Panc1 (cell line): ENCODE data around the gene MTHFR. TPM values are rescaled to one million over a fixed set of nuclear protein-coding genes. Genes with fewer than 3 reads are reported as not detected.
A peak's percentile ranks its signal among the peaks of the same experiment; 100 is the strongest.

Source experiments
- ATAC-seq: fragments of 200-7000 bp; cut with Tn5 transposase; 2 replicates; pipeline ENCODE4 v1.9.1; 2020; ENCODE audit warnings: mild to moderate bottlenecking, moderate library complexity
- Bru-seq: library from RNA; stranded (reverse); fragments of 400-500 nt; gene quantifications from one replicate; lab custom pipeline; 2021; lab: Mats Ljungman, UMichigan
- BruChase-seq, 2 experiments: library from RNA; stranded (reverse); fragments of 400-500 nt; gene quantifications; one replicate each; lab custom pipeline; 2021; lab: Mats Ljungman, UMichigan
- BruUV-seq: library from RNA; stranded (reverse); fragments of 400-500 nt; replicated peaks from 2 replicates; lab custom pipeline; 2021; lab: Mats Ljungman, UMichigan
- CTCF ChIA-PET: fragments of 300-600 bp; sonication (Branson Sonifier 250); formaldehyde crosslinking; loops from one replicate; lab custom pipeline; 2022; ENCODE audit warnings: antibody characterized with exemption; lab: Charles Lee
- POLR2A ChIA-PET: fragments of 300-600 bp; sonication (Branson Sonifier 250); formaldehyde crosslinking; loops from one replicate; lab custom pipeline; 2022; ENCODE audit warnings: antibody characterized with exemption; lab: Charles Lee
- DNase-seq: peaks from one replicate; pipeline ENCODE4 v3.0.0-alpha.2; 2010; ENCODE audit warnings: low read depth, low spot score
- H3K27ac ChIP-seq: 2 replicates; pipeline ENCODE4 v1.5.1; 2011; ENCODE audit warnings: mild to moderate bottlenecking, low read length, inconsistent platforms
- H3K27me3 ChIP-seq: fragments of 200-500 bp; sonication (Bioruptor generic); 2 replicates; pipeline ENCODE4 v1.6.0; 2014; ENCODE audit warnings: low read length, inconsistent platforms; ENCODE audit not compliant: control insufficient read depth, insufficient read depth
- H3K36me3 ChIP-seq: fragments of 200-500 bp; sonication (Bioruptor generic); 2 replicates; pipeline ENCODE4 v1.5.1; 2014; ENCODE audit warnings: inconsistent platforms, mild to moderate bottlenecking, low read length, moderate library complexity; ENCODE audit not compliant: control insufficient read depth, insufficient read depth
- H3K4me1 ChIP-seq: 2 replicates; pipeline ENCODE4 v1.5.1; 2011; ENCODE audit warnings: inconsistent platforms, mild to moderate bottlenecking, low read length, moderate library complexity; ENCODE audit not compliant: control insufficient read depth, insufficient read depth
- H3K4me3 ChIP-seq, 2 experiments: 2 replicates each; pipeline ENCODE4 v1.5.1; 2011 to 2012; ENCODE audit warnings: low read depth in 2 of 2, low read length in 2 of 2, mild to moderate bottlenecking in 2 of 2, inconsistent platforms in 1 of 2, moderate library complexity in 1 of 2
- H3K9me3 ChIP-seq: fragments of 200-500 bp; sonication (Bioruptor generic); 2 replicates; pipeline ENCODE4 v1.5.1; 2014; ENCODE audit warnings: low read depth, mild to moderate bottlenecking, inconsistent platforms, low read length, moderate library complexity; ENCODE audit not compliant: control insufficient read depth, insufficient read depth
- POLR2AphosphoS5 ChIP-seq: IDR thresholded peaks from 2 replicates; pipeline ENCODE4 v1.6.1; 2012; ENCODE audit warnings: mild to moderate bottlenecking, low read depth, low read length, moderate library complexity
- SIN3A ChIP-seq: IDR thresholded peaks from 2 replicates; pipeline ENCODE4 v1.6.1; 2012; ENCODE audit warnings: low read depth, mild to moderate bottlenecking, low read length, moderate library complexity, borderline replicate concordance; ENCODE audit not compliant: insufficient read depth
- TCF7L2 ChIP-seq: IDR thresholded peaks from 2 replicates; pipeline ENCODE4 v1.6.1; 2011; ENCODE audit warnings: mild to moderate bottlenecking, low read depth, low read length, inconsistent platforms
- in situ Hi-C: cut with HindIII; loops from 2 replicates; pipeline ENCODE4 v1.10.0; 2016; ENCODE audit warnings: low sequenced_read_pairs, low pct_unique_long_range_greater_than_20kb
- intact Hi-C: fragments of 100-400 bp; cut with micrococcal nuclease; formaldehyde crosslinking; loops from one replicate; pipeline ENCODE4 v1.10.0; 2022; ENCODE audit not compliant: unreplicated experiment
- long read RNA-seq: library from polyadenylated mRNA; unstranded; transcript quantifications from one replicate; pipeline ENCODE4 v2.0.0, GENCODE V29; 2021; ENCODE audit not compliant: unreplicated experiment
- polyA plus RNA-seq: library from polyadenylated mRNA; unstranded; fragments of >200 nt; gene quantifications from one replicate; pipeline ENCODE4 v1.2.1, GENCODE V29; 2012; ENCODE audit warnings: missing spikeins; ENCODE audit not compliant: insufficient read length
- total RNA-seq: library from RNA; stranded (reverse); gene quantifications from one replicate; pipeline ENCODE4 v1.2.1, GENCODE V29; 2021; ENCODE audit not compliant: unreplicated experiment
- TF ChIP-seq, protein P1 (sequence below), 2 experiments: IDR thresholded peaks; 2 replicates each; pipeline ENCODE4 v1.6.1; 2011 to 2012; ENCODE audit warnings: low read depth in 2 of 2, control low read depth in 1 of 2, low read length in 1 of 2, mild to moderate bottlenecking in 1 of 2, moderate library complexity in 1 of 2; ENCODE audit not compliant: insufficient read depth in 1 of 2
- TF ChIP-seq, protein P2 (sequence below): fragments of 450-650 bp; IDR thresholded peaks from 2 replicates; pipeline ENCODE4 v1.5.1; 2017; ENCODE audit warnings: mild to moderate bottlenecking

MTHFR gene
- total RNA-seq, result 37.4 TPM
- 21.0 TPM for polyA plus RNA-seq
- Bru-seq, nascent RNA, result percentile 73 among the genes with signal in this experiment
- percentile 85 among the genes with signal in this experiment for BruChase-seq, experiment 1, labeled RNA remaining after a 2-hour chase
- BruChase-seq, experiment 2, labeled RNA remaining after a 6-hour chase, result percentile 87 among the genes with signal in this experiment
- long read RNA-seq, full-length matches to known transcripts, result 1 of 38 reads
- long read RNA-seq, partial matches to known transcripts, result 3 of 38 reads
- long read RNA-seq, other reads (novel, unspliced or antisense), result 34 of 38 reads

DNA sequence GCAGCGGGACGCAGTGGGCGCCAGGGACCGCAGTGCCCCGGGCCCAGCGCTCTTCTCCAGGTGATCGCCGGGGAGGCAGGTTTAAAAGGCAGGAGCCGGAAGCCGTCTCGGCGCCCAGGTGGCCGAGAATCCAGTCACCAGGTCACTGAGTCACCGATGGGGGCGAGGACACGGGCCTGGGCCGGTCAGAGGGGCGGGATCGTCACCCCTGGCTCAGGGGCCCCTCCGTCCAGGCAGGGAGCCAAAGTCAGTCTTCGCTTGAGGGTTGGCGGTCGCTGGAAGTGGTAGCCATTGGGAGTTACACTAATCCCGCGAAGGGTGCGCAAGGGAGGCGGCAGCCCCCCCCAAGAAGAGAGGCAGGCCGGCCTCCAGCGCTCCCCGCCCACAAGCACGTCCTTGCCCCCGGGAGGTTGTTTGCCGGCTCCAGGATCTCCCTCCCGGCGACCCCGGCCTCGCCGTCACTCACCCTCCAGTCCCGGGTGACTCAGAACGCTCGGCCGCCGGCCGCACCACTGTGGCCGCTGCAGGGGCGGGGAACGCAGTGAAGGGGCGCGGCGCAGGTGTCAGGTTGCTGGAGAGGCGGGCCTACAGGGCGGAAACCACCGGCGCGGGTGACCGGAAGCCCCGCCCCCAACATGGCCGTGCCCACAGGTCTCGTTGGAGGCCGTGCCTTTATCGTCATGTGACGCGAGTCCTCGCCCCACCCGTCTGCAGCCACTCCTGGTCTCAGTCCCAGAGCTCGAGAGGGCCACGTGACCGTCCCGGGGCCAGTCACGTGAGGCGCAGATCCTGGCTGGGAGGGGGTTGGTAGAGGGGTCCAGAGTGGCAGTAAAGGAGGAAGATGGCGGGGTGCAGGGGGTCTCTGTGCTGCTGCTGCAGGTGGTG lies at the start of gene MTHFR, which contains the start of gene CLCN6:
Gene MTHFR, minus strand, starts transcription at position 543 of the 885 bp plus-strand sequence. CDS start 2,848 bp downstream, outside the sequence.
Gene CLCN6, plus strand, starts transcription at position 770 of the 885 bp plus-strand sequence. Its CDS starts 72 bp downstream, at position 842.
- no peaks in the 10 kb centered on the region for H3K9me3 ChIP-seq
- CTCF ChIA-PET, result no interaction called here
- peaks cover 41% of the 10 kb centered on the region for H3K4me1 ChIP-seq
- H3K36me3 ChIP-seq, result peaks cover 3% of the 10 kb centered on the region
- peak; percentile 94 for ATAC-seq
- in situ Hi-C loops, result no loop called here
- H3K27ac ChIP-seq, result peak within 1 kb of the TSS; percentile 97
- intact Hi-C loops, result no loop called here
- H3K4me3 ChIP-seq, result peak within 1 kb of the TSS; percentile 74 to 93
- TF ChIP-seq, protein P1, sequence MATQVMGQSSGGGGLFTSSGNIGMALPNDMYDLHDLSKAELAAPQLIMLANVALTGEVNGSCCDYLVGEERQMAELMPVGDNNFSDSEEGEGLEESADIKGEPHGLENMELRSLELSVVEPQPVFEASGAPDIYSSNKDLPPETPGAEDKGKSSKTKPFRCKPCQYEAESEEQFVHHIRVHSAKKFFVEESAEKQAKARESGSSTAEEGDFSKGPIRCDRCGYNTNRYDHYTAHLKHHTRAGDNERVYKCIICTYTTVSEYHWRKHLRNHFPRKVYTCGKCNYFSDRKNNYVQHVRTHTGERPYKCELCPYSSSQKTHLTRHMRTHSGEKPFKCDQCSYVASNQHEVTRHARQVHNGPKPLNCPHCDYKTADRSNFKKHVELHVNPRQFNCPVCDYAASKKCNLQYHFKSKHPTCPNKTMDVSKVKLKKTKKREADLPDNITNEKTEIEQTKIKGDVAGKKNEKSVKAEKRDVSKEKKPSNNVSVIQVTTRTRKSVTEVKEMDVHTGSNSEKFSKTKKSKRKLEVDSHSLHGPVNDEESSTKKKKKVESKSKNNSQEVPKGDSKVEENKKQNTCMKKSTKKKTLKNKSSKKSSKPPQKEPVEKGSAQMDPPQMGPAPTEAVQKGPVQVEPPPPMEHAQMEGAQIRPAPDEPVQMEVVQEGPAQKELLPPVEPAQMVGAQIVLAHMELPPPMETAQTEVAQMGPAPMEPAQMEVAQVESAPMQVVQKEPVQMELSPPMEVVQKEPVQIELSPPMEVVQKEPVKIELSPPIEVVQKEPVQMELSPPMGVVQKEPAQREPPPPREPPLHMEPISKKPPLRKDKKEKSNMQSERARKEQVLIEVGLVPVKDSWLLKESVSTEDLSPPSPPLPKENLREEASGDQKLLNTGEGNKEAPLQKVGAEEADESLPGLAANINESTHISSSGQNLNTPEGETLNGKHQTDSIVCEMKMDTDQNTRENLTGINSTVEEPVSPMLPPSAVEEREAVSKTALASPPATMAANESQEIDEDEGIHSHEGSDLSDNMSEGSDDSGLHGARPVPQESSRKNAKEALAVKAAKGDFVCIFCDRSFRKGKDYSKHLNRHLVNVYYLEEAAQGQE (IDR thresholded peaks at IDR 0.05; ENCODE audit: insufficient read depth in 1 of 2, low read depth in 2 of 2, low read length in 1 of 2), result no peak
- peak; percentile 84 for TF ChIP-seq POLR2AphosphoS5
- TF ChIP-seq, protein P2, sequence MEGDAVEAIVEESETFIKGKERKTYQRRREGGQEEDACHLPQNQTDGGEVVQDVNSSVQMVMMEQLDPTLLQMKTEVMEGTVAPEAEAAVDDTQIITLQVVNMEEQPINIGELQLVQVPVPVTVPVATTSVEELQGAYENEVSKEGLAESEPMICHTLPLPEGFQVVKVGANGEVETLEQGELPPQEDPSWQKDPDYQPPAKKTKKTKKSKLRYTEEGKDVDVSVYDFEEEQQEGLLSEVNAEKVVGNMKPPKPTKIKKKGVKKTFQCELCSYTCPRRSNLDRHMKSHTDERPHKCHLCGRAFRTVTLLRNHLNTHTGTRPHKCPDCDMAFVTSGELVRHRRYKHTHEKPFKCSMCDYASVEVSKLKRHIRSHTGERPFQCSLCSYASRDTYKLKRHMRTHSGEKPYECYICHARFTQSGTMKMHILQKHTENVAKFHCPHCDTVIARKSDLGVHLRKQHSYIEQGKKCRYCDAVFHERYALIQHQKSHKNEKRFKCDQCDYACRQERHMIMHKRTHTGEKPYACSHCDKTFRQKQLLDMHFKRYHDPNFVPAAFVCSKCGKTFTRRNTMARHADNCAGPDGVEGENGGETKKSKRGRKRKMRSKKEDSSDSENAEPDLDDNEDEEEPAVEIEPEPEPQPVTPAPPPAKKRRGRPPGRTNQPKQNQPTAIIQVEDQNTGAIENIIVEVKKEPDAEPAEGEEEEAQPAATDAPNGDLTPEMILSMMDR, result no peak
- no peak for TF ChIP-seq TCF7L2
- TF ChIP-seq SIN3A, result peak; percentile 93; the same call in 1 of the 2 replicates
- no peaks in the 10 kb centered on the region for H3K27me3 ChIP-seq
- peak; percentile 92 for DNase-seq
- POLR2A ChIA-PET, result interaction anchor here (0.7 to 1.9 kb wide), 3 partner anchors 14 to 104 kb away, joined by 3 to 9 read pairs (median 7); no protein-coding TSS in a partner anchor
- BruUV-seq, result no TSS peak

DNA sequence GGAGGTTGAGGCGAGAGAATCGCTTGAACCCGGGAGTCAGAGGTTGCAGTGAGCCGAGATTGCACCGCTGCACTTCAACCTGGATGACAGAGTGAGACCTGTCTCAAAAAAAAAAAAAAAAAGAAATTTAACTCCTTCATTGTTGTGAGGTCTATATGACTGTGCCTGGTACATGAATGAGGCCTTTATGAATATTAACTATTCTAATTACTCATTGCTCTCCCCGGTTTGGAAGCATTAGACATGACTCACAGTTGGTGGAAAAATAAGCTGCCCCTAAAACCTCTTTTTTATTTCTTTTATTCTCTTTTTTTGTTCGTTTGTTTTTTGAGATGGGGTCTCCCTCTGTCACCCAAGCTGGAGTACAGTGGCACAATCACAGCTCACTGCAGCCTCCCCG lies 49.7 kb upstream of the MTHFR start:
- ATAC-seq, result no peak

More for the DNA sequence above, 49.7 kb upstream of the MTHFR start:
- ChIA-PET CTCF (no interaction called here), POLR2A (interaction anchor here (0.7 kb wide), 1 partner anchor 73 kb away, joined by 3 read pairs; no protein-coding TSS in a partner anchor)
- TF ChIP-seq POLR2AphosphoS5, result no peak
- TF ChIP-seq, protein P1 (IDR thresholded peaks at IDR 0.05; ENCODE audit: insufficient read depth in 1 of 2, low read depth in 2 of 2, low read length in 1 of 2), result no peak
- TF ChIP-seq, protein P2, result no peak
- no peak for TF ChIP-seq TCF7L2
- TF ChIP-seq SIN3A, result no peak
- no peak overlapping the region for H3K27ac ChIP-seq
- no peak overlapping the region for H3K4me3 ChIP-seq
- H3K9me3 ChIP-seq, result no peaks in the 10 kb centered on the region
- peaks cover 17% of the 10 kb centered on the region for H3K27me3 ChIP-seq
- in situ Hi-C loops, result no loop called here
- peaks cover 6% of the 10 kb centered on the region; the same call in 1 of the 2 replicates for H3K4me1 ChIP-seq
- intact Hi-C loops, result no loop called here
- H3K36me3 ChIP-seq, result no peaks in the 10 kb centered on the region
- no TSS peak for BruUV-seq
- no peak for DNase-seq
